ENCODE measurements around the gene KLHL29. TPM values are rescaled to one million over a fixed set of nuclear protein-coding genes. Genes with fewer than 3 reads are reported as not detected.
A peak's percentile ranks its signal among the peaks of the same experiment; 100 is the strongest.

Gene KLHL29
- total and polyA plus RNA-seq, 2 donors (not counting 3 experiments of a cell fraction or from before 2014, with no cell fraction given) = 4.6 to 12.7 TPM

DNA sequence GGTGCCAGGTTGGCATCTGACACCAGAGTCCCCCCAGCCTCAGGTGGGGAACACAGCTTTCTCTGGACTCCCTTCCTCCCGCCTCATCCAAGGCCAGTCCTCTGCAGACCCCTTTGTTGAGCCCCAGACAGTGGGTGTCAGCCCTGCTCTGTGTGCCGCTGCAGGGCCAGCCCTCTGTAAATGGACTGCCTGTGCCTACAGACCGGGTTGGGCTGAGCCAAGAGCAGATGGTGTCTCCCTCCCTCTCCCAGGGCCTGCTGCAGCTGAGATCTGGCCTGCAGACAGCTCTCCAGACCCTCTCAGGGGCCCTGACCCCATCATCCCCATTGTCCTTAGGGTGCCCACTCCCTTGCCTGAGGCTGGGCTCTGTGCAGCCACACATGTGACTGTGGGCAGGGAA, 160.8 kb downstream of the KLHL29 start:
- Histone ChIP-seq H4K20me1 (replicated peaks; ENCODE audit: control insufficient read depth, extremely low read depth, insufficient read depth, low read length) (no peaks in the 10 kb centered on the region), H3K9me1 (replicated peaks; ENCODE audit: control insufficient read depth, extremely low read depth, insufficient read depth, low read length) (no peaks in the 10 kb centered on the region), H3K4me3 (replicated peaks in 1 of 3; ENCODE audit: insufficient read depth in 1 of 3, low read depth in 1 of 3, low read length in 3 of 3) (no peak overlapping the region), H3K4me2 (ENCODE audit: insufficient read depth, low read length) (no peak overlapping the region), H3K79me2 (ENCODE audit: control insufficient read depth, insufficient read depth, low read length) (no peaks in the 10 kb centered on the region), H3K9me3 (replicated peaks; ENCODE audit: control insufficient read depth, insufficient read depth, low read length) (no peaks in the 10 kb centered on the region), H3K4me1 (ENCODE audit: control insufficient read depth, extremely low read depth, insufficient read depth, low read length) (peaks cover 35% of the 10 kb centered on the region), H2AFZ (ENCODE audit: low read depth, low read length) (peak overlapping the region; percentile 28), H3K36me3 (ENCODE audit: control insufficient read depth in 2 of 2, extremely low read depth in 1 of 2, insufficient read depth in 2 of 2, low read length in 2 of 2) (no peaks in the 10 kb centered on the region), H3K27me3 (ENCODE audit: control insufficient read depth in 2 of 2, insufficient read depth in 2 of 2, low read length in 2 of 2) (no peaks in the 10 kb centered on the region), H3K27ac (ENCODE audit: insufficient read depth, low read depth, low read length) (peak overlapping the region; percentile 73), H3K9ac (replicated peaks; ENCODE audit: extremely low read depth, insufficient read depth, low read length) (peak overlapping the region; percentile 53)
- CTCF ChIA-PET = interaction anchor here (0.7 to 2.3 kb wide), 4 partner anchors 25 to 233 kb away, joined by 3 to 8 read pairs (median 3); no protein-coding TSS in a partner anchor
- POLR2A ChIA-PET = no interaction called here
- BruUV-seq (replicated peaks) = no TSS peak
- FAIRE-seq = no peak
- TF ChIP-seq EZH2 (IDR thresholded peaks at IDR 0.05; ENCODE audit: borderline replicate concordance, low read depth, low read length, severe bottlenecking) = no peak
- TF ChIP-seq, protein P1, sequence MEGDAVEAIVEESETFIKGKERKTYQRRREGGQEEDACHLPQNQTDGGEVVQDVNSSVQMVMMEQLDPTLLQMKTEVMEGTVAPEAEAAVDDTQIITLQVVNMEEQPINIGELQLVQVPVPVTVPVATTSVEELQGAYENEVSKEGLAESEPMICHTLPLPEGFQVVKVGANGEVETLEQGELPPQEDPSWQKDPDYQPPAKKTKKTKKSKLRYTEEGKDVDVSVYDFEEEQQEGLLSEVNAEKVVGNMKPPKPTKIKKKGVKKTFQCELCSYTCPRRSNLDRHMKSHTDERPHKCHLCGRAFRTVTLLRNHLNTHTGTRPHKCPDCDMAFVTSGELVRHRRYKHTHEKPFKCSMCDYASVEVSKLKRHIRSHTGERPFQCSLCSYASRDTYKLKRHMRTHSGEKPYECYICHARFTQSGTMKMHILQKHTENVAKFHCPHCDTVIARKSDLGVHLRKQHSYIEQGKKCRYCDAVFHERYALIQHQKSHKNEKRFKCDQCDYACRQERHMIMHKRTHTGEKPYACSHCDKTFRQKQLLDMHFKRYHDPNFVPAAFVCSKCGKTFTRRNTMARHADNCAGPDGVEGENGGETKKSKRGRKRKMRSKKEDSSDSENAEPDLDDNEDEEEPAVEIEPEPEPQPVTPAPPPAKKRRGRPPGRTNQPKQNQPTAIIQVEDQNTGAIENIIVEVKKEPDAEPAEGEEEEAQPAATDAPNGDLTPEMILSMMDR (IDR thresholded peaks at IDR 0.05; ENCODE audit: extremely low read depth in 1 of 2, insufficient read depth in 1 of 2, low read depth in 1 of 2, low read length in 2 of 2) = no peak
- intact Hi-C loops (cut with micrococcal nuclease) = loop anchor here (1.0 to 2.0 kb wide), 2 partner anchors 49 to 165 kb away; no protein-coding TSS in a partner anchor
- dilution Hi-C loops (cut with MboI; ENCODE audit: extremely low pct_ligation_motif_present, low sequenced_read_pairs) = no loop called here
- DNase-seq (ENCODE audit: low read depth, low spot score) = no peak

DNA sequence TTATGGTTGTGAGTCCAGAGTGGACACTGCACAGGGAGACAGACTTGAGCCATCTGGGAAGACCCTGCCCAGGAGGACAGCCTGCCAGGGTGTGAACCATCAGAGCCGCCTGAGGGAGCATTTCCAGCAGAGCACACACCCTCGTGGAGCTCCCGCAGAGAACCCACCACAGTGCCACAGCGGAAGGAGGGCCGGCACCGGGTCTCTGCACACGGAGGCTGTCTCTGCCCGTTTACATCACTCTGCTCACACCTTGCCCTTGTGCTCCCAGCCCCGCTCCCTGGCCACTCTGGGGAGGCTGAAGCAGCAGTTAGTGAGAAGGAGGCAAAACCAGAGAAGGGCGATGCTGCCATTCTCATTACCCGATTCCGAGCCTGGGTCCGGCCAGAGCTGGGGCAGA, 161.9 kb downstream of the KLHL29 start:
- DNase-seq (ENCODE audit: low read depth, low spot score) (no peak), FAIRE-seq (no peak)
- H3K4me3 ChIP-seq (replicated peaks in 1 of 3; ENCODE audit: insufficient read depth in 1 of 3, low read depth in 1 of 3, low read length in 3 of 3) = no peak overlapping the region
- dilution Hi-C loops (cut with MboI; ENCODE audit: extremely low pct_ligation_motif_present, low sequenced_read_pairs) = no loop called here
- TF ChIP-seq POLR2AphosphoS5 (IDR thresholded peaks at IDR 0.05; ENCODE audit: insufficient read depth, low read depth, low read length) = no peak
- no peak for TF ChIP-seq JUN (IDR thresholded peaks at IDR 0.05; ENCODE audit: borderline replicate concordance, insufficient read depth, insufficient read length, low read depth)
- TF ChIP-seq MYC (IDR thresholded peaks at IDR 0.05; ENCODE audit: low read depth, low read length) = no peak
- no peak for TF ChIP-seq FOS (IDR thresholded peaks at IDR 0.05; ENCODE audit: borderline replicate concordance, insufficient read depth, low read length)
- no peak for TF ChIP-seq GATA2 (IDR thresholded peaks at IDR 0.05; ENCODE audit: insufficient read depth, insufficient read length, low read depth, low read length)
- no peak for TF ChIP-seq EZH2 (IDR thresholded peaks at IDR 0.05; ENCODE audit: borderline replicate concordance, low read depth, low read length, severe bottlenecking)
- TF ChIP-seq POLR2A (IDR thresholded peaks at IDR 0.05; ENCODE audit: low read depth, low read length) = no peak
- TF ChIP-seq, protein P2, sequence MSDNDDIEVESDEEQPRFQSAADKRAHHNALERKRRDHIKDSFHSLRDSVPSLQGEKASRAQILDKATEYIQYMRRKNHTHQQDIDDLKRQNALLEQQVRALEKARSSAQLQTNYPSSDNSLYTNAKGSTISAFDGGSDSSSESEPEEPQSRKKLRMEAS (IDR thresholded peaks at IDR 0.05; ENCODE audit: insufficient read depth, insufficient read length) = no peak
- TF ChIP-seq, protein P1 (IDR thresholded peaks at IDR 0.05; ENCODE audit: extremely low read depth in 1 of 2, insufficient read depth in 1 of 2, low read depth in 1 of 2, low read length in 2 of 2) = no peak
- no peak overlapping the region for H3K27ac ChIP-seq (ENCODE audit: insufficient read depth, low read depth, low read length)
- ChIA-PET CTCF (no interaction called here), POLR2A (no interaction called here)
- H3K4me2 ChIP-seq (ENCODE audit: insufficient read depth, low read length) = no peak overlapping the region
- H4K20me1 ChIP-seq (replicated peaks; ENCODE audit: control insufficient read depth, extremely low read depth, insufficient read depth, low read length) = no peaks in the 10 kb centered on the region
- no peak overlapping the region for H3K9ac ChIP-seq (replicated peaks; ENCODE audit: extremely low read depth, insufficient read depth, low read length)
- no peaks in the 10 kb centered on the region for H3K9me3 ChIP-seq (replicated peaks; ENCODE audit: control insufficient read depth, insufficient read depth, low read length)
- no peaks in the 10 kb centered on the region for H3K27me3 ChIP-seq (ENCODE audit: control insufficient read depth in 2 of 2, insufficient read depth in 2 of 2, low read length in 2 of 2)
- H2AFZ ChIP-seq (ENCODE audit: low read depth, low read length) = no peak overlapping the region
- H3K4me1 ChIP-seq (ENCODE audit: control insufficient read depth, extremely low read depth, insufficient read depth, low read length) = peaks cover 35% of the 10 kb centered on the region
- BruUV-seq (replicated peaks) = no TSS peak
- no peaks in the 10 kb centered on the region for H3K79me2 ChIP-seq (ENCODE audit: control insufficient read depth, insufficient read depth, low read length)
- intact Hi-C loops (cut with micrococcal nuclease) = no loop called here
- H3K9me1 ChIP-seq (replicated peaks; ENCODE audit: control insufficient read depth, extremely low read depth, insufficient read depth, low read length) = no peaks in the 10 kb centered on the region
- H3K36me3 ChIP-seq (ENCODE audit: control insufficient read depth in 2 of 2, extremely low read depth in 1 of 2, insufficient read depth in 2 of 2, low read length in 2 of 2) = no peaks in the 10 kb centered on the region

All from endothelial cell of umbilical vein (primary cell).